SK-N-SH (cell line): ENCODE results near the gene PDIK1L. TPM values are rescaled to one million over a fixed set of nuclear protein-coding genes. Genes with fewer than 3 reads are reported as not detected.
"Not testable (repeated sequence)": the region's sequence is repeated elsewhere in the genome, so short reads cannot be mapped to it uniquely, and the experiment has no call there.

Source experiments
- CTCF ChIA-PET: fragments of 300-600, 350-600 bp; formaldehyde crosslinking; extraction: SDS; loops from one replicate; lab custom pipeline; 2021; lab: Yijun Ruan, JAX
- POLR2A ChIA-PET: fragments of 350-600 bp; sonication (Branson Sonifier 250); formaldehyde crosslinking; extraction: SDS; loops from one replicate; lab custom pipeline; 2020; ENCODE audit warnings: antibody characterized with exemption, inconsistent platforms; lab: Yijun Ruan, JAX
- DNase-seq: peaks from one replicate; pipeline ENCODE4 v3.0.0; 2012
- H2AFZ ChIP-seq: fragments of 200-600 bp; sonication (generic); 2 replicates; pipeline ENCODE4 v1.8.1; 2016; ENCODE audit warnings: antibody characterized with exemption, mild to moderate bottlenecking, low read depth
- H3F3A ChIP-seq: fragments of 200-600 bp; sonication (generic); replicated peaks from 2 replicates; pipeline ENCODE3; 2016; ENCODE audit warnings: antibody characterized with exemption, mild to moderate bottlenecking; ENCODE audit not compliant: insufficient read depth
- H3K27ac ChIP-seq, 2 experiments: fragments of 200-500 bp in 1 of 2; fragments of 200-600 bp in 1 of 2; sonication (Bioruptor generic) in 1 of 2; sonication (generic), shearing (Covaris generic) in 1 of 2; 2 replicates each; pipeline versions ENCODE4 v1.5.1 to v1.6.1; 2014 to 2016; ENCODE audit warnings: low read depth in 2 of 2, inconsistent platforms in 1 of 2, low read length in 1 of 2, mild to moderate bottlenecking in 1 of 2, mixed read lengths in 1 of 2
- H3K27me3 ChIP-seq: fragments of 200-600 bp; sonication (generic), shearing (Covaris generic); 2 replicates; pipeline ENCODE4 v1.6.1; 2016; ENCODE audit warnings: mixed run types; ENCODE audit not compliant: insufficient read depth
- H3K36me3 ChIP-seq, 2 experiments: fragments of 200-500 bp in 1 of 2; fragments of 200-600 bp in 1 of 2; sonication (Bioruptor generic) in 1 of 2; sonication (generic) in 1 of 2; replicated peaks in 1 of 2; 2 replicates each; pipeline versions ENCODE3 to v1.5.1; 2014 to 2016; ENCODE audit warnings: low read length in 1 of 2, mild to moderate bottlenecking in 1 of 2; ENCODE audit not compliant: insufficient read depth in 2 of 2, control insufficient read depth in 1 of 2
- H3K4me1 ChIP-seq, 2 experiments: fragments of 200-500 bp in 1 of 2; fragments of 200-600 bp in 1 of 2; sonication (Bioruptor generic) in 1 of 2; sonication (generic), shearing (Covaris generic) in 1 of 2; 2 replicates each; pipeline versions ENCODE4 v1.5.1 to v1.6.1; 2014 to 2016; ENCODE audit warnings: low read depth in 1 of 2, low read length in 1 of 2, mixed run types in 1 of 2; ENCODE audit not compliant: insufficient read depth in 2 of 2, control insufficient read depth in 1 of 2
- H3K4me2 ChIP-seq: fragments of 200-600 bp; sonication (generic), shearing (Covaris generic); 2 replicates; pipeline ENCODE4 v1.6.1; 2017; ENCODE audit warnings: mixed run types
- H3K4me3 ChIP-seq, 2 experiments: fragments of 200-500 bp in 1 of 2; fragments of 200-600 bp in 1 of 2; sonication (Bioruptor generic) in 1 of 2; sonication (generic), shearing (Covaris generic) in 1 of 2; 2 replicates each; pipeline versions ENCODE4 v1.5.1 to v1.8.1; 2014 to 2016; ENCODE audit warnings: low read depth in 2 of 2, inconsistent platforms in 1 of 2, low read length in 1 of 2, mild to moderate bottlenecking in 1 of 2, mixed read lengths in 1 of 2, moderate library complexity in 1 of 2
- H3K79me2 ChIP-seq: fragments of 200-600 bp; sonication (generic); 2 replicates; pipeline ENCODE4 v1.8.1; 2017; ENCODE audit warnings: mild to moderate bottlenecking; ENCODE audit not compliant: insufficient read depth
- H3K9ac ChIP-seq: fragments of 200-600 bp; sonication (generic); 2 replicates; pipeline ENCODE4 v1.6.1; 2017; ENCODE audit warnings: mixed run types
- H3K9me2 ChIP-seq: fragments of 200-600 bp; sonication (generic); 2 replicates; pipeline ENCODE4 v1.6.1; 2017; ENCODE audit warnings: mixed run types
- H3K9me3 ChIP-seq: fragments of 200-600 bp; sonication (generic); 2 replicates; pipeline ENCODE4 v1.6.1; 2017; ENCODE audit warnings: mixed run types, mild to moderate bottlenecking, moderate library complexity
- H4K20me1 ChIP-seq: fragments of 200-600 bp; sonication (generic); 2 replicates; pipeline ENCODE4 v1.6.1; 2017; ENCODE audit warnings: mild to moderate bottlenecking, mixed run types; ENCODE audit not compliant: insufficient read depth
- CHD2 ChIP-seq: fragments of 150-350 bp; IDR thresholded peaks from 2 replicates; pipeline ENCODE4 v1.6.1; 2018; ENCODE audit warnings: low read length; ENCODE audit not compliant: partially characterized antibody
- JUND ChIP-seq: IDR thresholded peaks from 2 replicates; pipeline ENCODE4 v1.4.0; 2012
- MXI1 ChIP-seq: IDR thresholded peaks from 2 replicates; pipeline ENCODE4 v1.6.1; 2012; ENCODE audit warnings: mild to moderate bottlenecking, low read depth, low read length, improper control_type of control experiment
- NFIC ChIP-seq: IDR thresholded peaks from 2 replicates; pipeline ENCODE4 v1.4.0; 2012; ENCODE audit warnings: borderline replicate concordance
- NRF1 ChIP-seq: IDR thresholded peaks from 2 replicates; pipeline ENCODE4 v1.6.1; 2012; ENCODE audit warnings: low read depth, mild to moderate bottlenecking, low read length
- POLR2AphosphoS5 ChIP-seq: IDR thresholded peaks from 2 replicates; pipeline ENCODE4 v1.6.1; 2012; ENCODE audit warnings: low read depth, low read length
- RCOR1 ChIP-seq: fragments of 150-350 bp; IDR thresholded peaks from 2 replicates; pipeline ENCODE4 v1.6.1; 2017; ENCODE audit warnings: antibody characterized with exemption, low read length
- SMC3 ChIP-seq: IDR thresholded peaks from 2 replicates; pipeline ENCODE4 v1.6.1; 2012; ENCODE audit warnings: low read depth, low read length, improper control_type of control experiment
- USF1 ChIP-seq: IDR thresholded peaks from 2 replicates; pipeline ENCODE4 v1.4.0; 2012; ENCODE audit warnings: low read depth, borderline replicate concordance
- YY1 ChIP-seq: IDR thresholded peaks from 2 replicates; pipeline ENCODE4 v1.4.0; 2012; ENCODE audit warnings: low read depth, mild to moderate bottlenecking
- WGBS: methylation state at CpG from one replicate; pipeline ENCODE4 v1.1.6; 2017; ENCODE audit warnings: low lambda C conversion rate; 5-methylcytosine and 5-hydroxymethylcytosine counted together
- polyA plus RNA-seq, 3 experiments: library from polyadenylated mRNA; depleted of rRNA; stranded (reverse); fragments of >200 nt; gene quantifications; 2 replicates each; pipeline ENCODE4 v1.2.3, GENCODE V29; 2012
- TF ChIP-seq, protein P1 (sequence below): IDR thresholded peaks from 2 replicates; pipeline ENCODE4 v1.4.0; 2012; ENCODE audit warnings: low read depth
- TF ChIP-seq, protein P2 (sequence below): fragments of 150-350 bp; IDR thresholded peaks from 2 replicates; pipeline ENCODE4 v1.6.1; 2016; ENCODE audit warnings: mild to moderate bottlenecking, low read depth, low read length

The PDIK1L gene
- polyA plus RNA-seq, 1 of the 3 experiments (the other 2 are of a cell fraction), result 1.2 TPM

DNA sequence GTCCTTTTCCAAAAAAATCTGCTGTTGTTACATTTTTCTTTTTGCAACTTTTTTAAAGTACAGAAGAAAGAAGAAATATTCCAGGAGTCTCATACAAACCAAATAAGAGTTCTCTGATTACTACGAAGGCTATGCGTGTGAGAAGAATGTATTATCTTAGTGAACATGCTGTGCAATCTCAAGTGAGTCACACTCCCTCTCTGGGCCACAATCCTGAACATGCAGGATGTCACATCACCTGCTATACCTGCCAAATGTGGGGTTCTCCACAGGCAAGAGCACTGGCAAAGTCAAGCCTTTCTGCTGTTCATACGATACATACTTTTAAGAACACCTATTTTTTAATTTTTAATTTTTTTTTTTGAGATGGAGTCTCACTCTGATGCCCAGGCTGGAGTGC, 22.5 kb upstream of the PDIK1L start:
- Histone ChIP-seq H3K79me2 (no peaks in the 10 kb centered on the region), H4K20me1 (no peaks in the 10 kb centered on the region), H3K4me3 (no peak overlapping the region), H3K36me3 (no peaks in the 10 kb centered on the region), H3K4me2 (no peak overlapping the region), H3K4me1 (peaks cover 0 to 2% of the 10 kb centered on the region in 2 experiments; a peak in 1 of 4 replicates), H3K9ac (no peak overlapping the region), H3K9me3 (no peaks in the 10 kb centered on the region), H2AFZ (no peak overlapping the region), H3K27ac (no peak overlapping the region), H3F3A (no peaks in the 10 kb centered on the region), H3K27me3 (peaks cover 11% of the 10 kb centered on the region), H3K9me2 (no peaks in the 10 kb centered on the region)
- TF ChIP-seq POLR2AphosphoS5, result no peak
- TF ChIP-seq JUND, result no peak
- TF ChIP-seq USF1, result no peak
- TF ChIP-seq NRF1, result no peak
- TF ChIP-seq, protein P1, sequence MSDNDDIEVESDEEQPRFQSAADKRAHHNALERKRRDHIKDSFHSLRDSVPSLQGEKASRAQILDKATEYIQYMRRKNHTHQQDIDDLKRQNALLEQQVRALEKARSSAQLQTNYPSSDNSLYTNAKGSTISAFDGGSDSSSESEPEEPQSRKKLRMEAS, result no peak
- TF ChIP-seq MXI1, result no peak
- no peak for TF ChIP-seq YY1
- no peak for TF ChIP-seq RCOR1
- DNase-seq, result no peak
- ChIA-PET CTCF (no interaction called here), POLR2A (no interaction called here)
- 91% methylated on average over 3 of the region's 3 CpGs for WGBS

DNA sequence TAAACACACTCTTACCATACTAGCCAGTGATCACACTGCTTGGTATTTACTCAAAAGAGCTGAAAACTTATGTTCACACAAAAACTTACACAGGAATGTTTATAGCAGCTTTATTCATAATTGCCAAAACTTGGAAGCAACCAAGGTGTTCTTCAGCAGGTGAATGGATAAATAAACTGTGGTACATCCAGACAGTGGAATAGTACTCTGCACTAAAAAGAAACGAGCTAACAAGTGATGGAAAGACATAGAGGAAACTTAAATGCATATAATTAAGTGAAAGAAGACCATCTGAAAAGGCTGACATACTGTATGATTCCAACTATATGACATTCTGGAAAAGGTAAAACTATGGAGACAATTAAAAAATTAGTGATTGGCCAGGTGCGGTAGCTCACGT, 20.7 kb upstream of the PDIK1L start:
- H3K79me2 ChIP-seq, result no peaks in the 10 kb centered on the region
- H3K4me1 ChIP-seq, result peaks cover 0 to 12% of the 10 kb centered on the region in 2 experiments; a peak in 1 of 4 replicates
- CTCF ChIA-PET, result interaction anchor here (0.6 to 2.6 kb wide), 2 partner anchors 14 to 55 kb away, joined by 3 to 10 read pairs; no protein-coding TSS in a partner anchor
- H3K9me2 ChIP-seq, result no peaks in the 10 kb centered on the region
- H3K4me3 ChIP-seq, result no peak overlapping the region
- H2AFZ ChIP-seq, result no peak overlapping the region
- 42% methylated on average over 3 of the region's 3 CpGs for WGBS
- no peaks in the 10 kb centered on the region for H3K9me3 ChIP-seq
- no peak for TF ChIP-seq NFIC
- no peaks in the 10 kb centered on the region; the same call in 1 of the 2 replicates for H3K27me3 ChIP-seq
- H3F3A ChIP-seq, result no peaks in the 10 kb centered on the region
- H3K9ac ChIP-seq, result no peak overlapping the region
- DNase-seq, result no peak
- H3K4me2 ChIP-seq, result no peak overlapping the region
- no peak overlapping the region for H3K27ac ChIP-seq
- H3K36me3 ChIP-seq, result no peaks in the 10 kb centered on the region
- H4K20me1 ChIP-seq, result no peaks in the 10 kb centered on the region
- POLR2A ChIA-PET, result no interaction called here

DNA sequence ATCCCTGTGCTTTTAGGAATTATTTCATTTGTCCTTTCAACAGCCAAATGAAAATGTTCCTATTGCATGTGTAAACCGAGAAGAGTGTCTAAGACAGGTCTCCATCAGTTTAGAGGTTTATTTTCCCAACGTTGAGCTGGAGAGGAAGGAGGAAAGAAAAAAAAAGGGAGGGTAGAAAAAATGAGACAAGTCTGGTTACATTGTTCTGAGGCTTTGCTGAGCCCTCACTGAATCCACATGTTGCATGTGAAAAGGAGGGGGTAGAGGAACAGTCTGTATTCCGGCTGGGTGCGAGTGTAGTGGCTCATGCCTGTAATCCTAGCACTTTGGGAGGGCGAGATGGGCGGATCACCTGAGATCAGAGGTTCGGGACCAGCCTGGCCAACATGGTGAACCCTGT, 19.2 kb upstream of the PDIK1L start:
- no peak for DNase-seq
- Histone ChIP-seq H3F3A (no peaks in the 10 kb centered on the region), H3K79me2 (no peaks in the 10 kb centered on the region), H2AFZ (no peak overlapping the region), H3K9me3 (no peaks in the 10 kb centered on the region), H3K4me2 (no peak overlapping the region), H3K4me3 (no peak overlapping the region), H3K4me1 (peaks cover 0 to 12% of the 10 kb centered on the region in 2 experiments; a peak in 1 of 4 replicates), H3K9ac (no peak overlapping the region), H3K27ac (no peak overlapping the region), H3K36me3 (no peaks in the 10 kb centered on the region), H3K27me3 (no peaks in the 10 kb centered on the region; the same call in 1 of the 2 replicates), H4K20me1 (no peaks in the 10 kb centered on the region), H3K9me2 (no peaks in the 10 kb centered on the region)
- ChIA-PET CTCF (interaction anchor here (1.0 to 2.6 kb wide), 3 partner anchors 12 to 76 kb away, joined by 3 to 10 read pairs (median 3); partner anchors contain the start of gene C1orf232), POLR2A (no interaction called here)
- TF ChIP-seq, protein P2, sequence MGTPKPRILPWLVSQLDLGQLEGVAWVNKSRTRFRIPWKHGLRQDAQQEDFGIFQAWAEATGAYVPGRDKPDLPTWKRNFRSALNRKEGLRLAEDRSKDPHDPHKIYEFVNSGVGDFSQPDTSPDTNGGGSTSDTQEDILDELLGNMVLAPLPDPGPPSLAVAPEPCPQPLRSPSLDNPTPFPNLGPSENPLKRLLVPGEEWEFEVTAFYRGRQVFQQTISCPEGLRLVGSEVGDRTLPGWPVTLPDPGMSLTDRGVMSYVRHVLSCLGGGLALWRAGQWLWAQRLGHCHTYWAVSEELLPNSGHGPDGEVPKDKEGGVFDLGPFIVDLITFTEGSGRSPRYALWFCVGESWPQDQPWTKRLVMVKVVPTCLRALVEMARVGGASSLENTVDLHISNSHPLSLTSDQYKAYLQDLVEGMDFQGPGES, result no peak
- TF ChIP-seq CHD2 (no peak), NRF1 (no peak), SMC3 (no peak)
- WGBS, result 60% methylated on average over 7 of the region's 7 CpGs

GRCh38 chr1:26093569-26093968, 18.1 kb upstream of the PDIK1L start:
- H3K4me2 ChIP-seq, H3K9me3 ChIP-seq, H4K20me1 ChIP-seq, H3K9ac ChIP-seq, H3K9me2 ChIP-seq, H3K79me2 ChIP-seq, POLR2A ChIA-PET, H3F3A ChIP-seq, H2AFZ ChIP-seq, H3K4me3 ChIP-seq, H3K27ac ChIP-seq, DNase-seq, H3K27me3 ChIP-seq, H3K36me3 ChIP-seq: not testable (repeated sequence)
- CTCF ChIA-PET, result interaction anchor here (1.2 to 1.5 kb wide), 2 partner anchors 11 to 52 kb away, joined by 3 to 4 read pairs; no protein-coding TSS in a partner anchor
- 70% methylated on average over 6 of the region's 6 CpGs for WGBS
- peaks cover 0 to 12% of the 10 kb centered on the region in 2 experiments; a peak in 1 of 4 replicates for H3K4me1 ChIP-seq
